Heart right ventricle (tissue), 16 donors: ENCODE measurements around the gene SCARB1. TPM values are rescaled to one million over a fixed set of nuclear protein-coding genes. Genes with fewer than 3 reads are reported as not detected.

Experiments used
- ATAC-seq, 8 donors: fragments of 200-7000 bp; cut with Tn5 transposase; one replicate each; pipeline ENCODE4 v1.9.1; 2020; ENCODE audit warnings: mild to moderate bottlenecking in 8 of 8, moderate library complexity in 8 of 8, moderate number of reproducible peaks in 1 of 8
- DNase-seq, 2 donors: peaks; one replicate each; pipeline ENCODE4 v3.0.0-alpha.2; 2020
- H3K27ac ChIP-seq, 10 donors: fragments of 200-600 bp; sonication (generic) in 2 of 10; one replicate each; pipeline versions ENCODE4 v1.5.0 to v1.8.0; 2020 to 2022; ENCODE audit warnings: mild to moderate bottlenecking in 3 of 10
- H3K27me3 ChIP-seq, 7 donors: fragments of 200-600 bp; one replicate each; pipeline ENCODE4 v1.8.0; 2021 to 2022; ENCODE audit warnings: mild to moderate bottlenecking in 2 of 7
- H3K36me3 ChIP-seq, 9 donors: fragments of 200-600 bp; sonication (generic) in 1 of 9; one replicate each; pipeline versions ENCODE4 v1.5.0 to v1.8.0; 2020 to 2022; ENCODE audit warnings: mild to moderate bottlenecking in 2 of 9
- H3K4me1 ChIP-seq, 9 donors: fragments of 200-600 bp; sonication (generic) in 1 of 9; one replicate each; pipeline versions ENCODE4 v1.5.0 to v1.8.0; 2020 to 2022; ENCODE audit warnings: mild to moderate bottlenecking in 4 of 9
- H3K4me3 ChIP-seq, 10 donors: fragments of 200-600 bp; sonication (generic) in 2 of 10; one replicate each; pipeline versions ENCODE4 v1.5.0 to v1.8.0; 2020 to 2022; ENCODE audit warnings: mild to moderate bottlenecking in 7 of 10, moderate library complexity in 2 of 10
- H3K9me3 ChIP-seq, 11 donors: fragments of 200-600 bp in 10 of 11; sonication (generic) in 2 of 11; one replicate each; pipeline versions ENCODE4 v1.5.0 to v1.8.0; 2013 to 2022; ENCODE audit warnings: mild to moderate bottlenecking in 2 of 11, control low read depth in 1 of 11, moderate library complexity in 1 of 11
- WGBS, 2 donors: extraction: QIAGEN DNeasy Blood & Tissue Kit; methylation state at CpG; one replicate each; pipeline ENCODE4 v1.1.7; 2013; ENCODE audit warnings: inconsistent platforms in 1 of 2; 5-methylcytosine and 5-hydroxymethylcytosine counted together
- intact Hi-C, 10 donors: fragments of 100-400 bp; cut with DNase I; formaldehyde crosslinking; loops; one replicate each; pipeline versions ENCODE4 v1.11.1 to v1.14.2; 2022
- polyA plus RNA-seq, 2 donors: library from polyadenylated mRNA; stranded (reverse); fragments of 200-250 nt; gene quantifications; one replicate each; pipeline ENCODE4 v1.2.3, GENCODE V29; 2013
- total RNA-seq, 10 donors: library from RNA; stranded (reverse); fragmentation: NEBNext Ultra II Directional in 3 of 10; extraction: Animal tissue kit (Norgen Biotek cat#: 25700) in 3 of 10; gene quantifications; one replicate each; pipeline versions ENCODE4 v1.2.1 to v1.2.4, GENCODE V29; 2021 to 2023
- TF ChIP-seq, protein P1 (sequence below), 9 donors: fragments of 200-600 bp; sonication (generic) in 2 of 9; IDR thresholded peaks; one replicate each; pipeline versions ENCODE4 v1.5.0 to v1.8.0; 2021 to 2022; ENCODE audit warnings: antibody characterized with exemption in 9 of 9, mild to moderate bottlenecking in 5 of 9, moderate library complexity in 1 of 9
- donor health status: Arrhythmogenic right ventricular cardiomyopathy.
- donor health status: ischemic (EF 13 %, LVEDD 7.1; RV severe dilation, severe dysfunction).
- donor health status: healthy with polysubstance abuse.
- donor health status: DM: no; HTN: yes; CAD: no.
- donor health status: DM: no; HTN: no; CAD: no.
- donor health status: ischemic (EF 25% LVEDD 6.9; RV normal size, moderate dysfunction).
- donor health status: ischemic (EF 25% LVEDD 5.7; RV mildly dilated, moderate dysfunction).
- donor health status: healthy.
- donor health status: DM: yes; HTN: yes; CAD: no.
- donor health status: Ischemic cardiomyopathy.
- donor health status: ischemic (EF 35%, LVEDD 5.7; RV mildly dilated, moderate dysfunction).
- donor health status: nonischemic (EF 11% LVEDD 7.7; RV severe dilation, severe dysfunction).
- donor health status: DM: yes; HTN: yes; CAD: no.
- donor health status: PGD.
- donor health status: ischemic (EF 29% LVEDD 5.4; RV normal size, mild dysfunction).
- donor health status: nonischemic (EF 23%, LVEDD 6.1; RV moderate dilation, normal function).

SCARB1 gene
- total and polyA plus RNA-seq, 12 donors: 7.7 to 19.9 (median 11.5) TPM

GRCh38 chr12:124813782-124814181 is 49.9 kb downstream of the SCARB1 start:
- no peaks in the 10 kb centered on the region for H3K9me3 ChIP-seq
- TF ChIP-seq, protein P1, sequence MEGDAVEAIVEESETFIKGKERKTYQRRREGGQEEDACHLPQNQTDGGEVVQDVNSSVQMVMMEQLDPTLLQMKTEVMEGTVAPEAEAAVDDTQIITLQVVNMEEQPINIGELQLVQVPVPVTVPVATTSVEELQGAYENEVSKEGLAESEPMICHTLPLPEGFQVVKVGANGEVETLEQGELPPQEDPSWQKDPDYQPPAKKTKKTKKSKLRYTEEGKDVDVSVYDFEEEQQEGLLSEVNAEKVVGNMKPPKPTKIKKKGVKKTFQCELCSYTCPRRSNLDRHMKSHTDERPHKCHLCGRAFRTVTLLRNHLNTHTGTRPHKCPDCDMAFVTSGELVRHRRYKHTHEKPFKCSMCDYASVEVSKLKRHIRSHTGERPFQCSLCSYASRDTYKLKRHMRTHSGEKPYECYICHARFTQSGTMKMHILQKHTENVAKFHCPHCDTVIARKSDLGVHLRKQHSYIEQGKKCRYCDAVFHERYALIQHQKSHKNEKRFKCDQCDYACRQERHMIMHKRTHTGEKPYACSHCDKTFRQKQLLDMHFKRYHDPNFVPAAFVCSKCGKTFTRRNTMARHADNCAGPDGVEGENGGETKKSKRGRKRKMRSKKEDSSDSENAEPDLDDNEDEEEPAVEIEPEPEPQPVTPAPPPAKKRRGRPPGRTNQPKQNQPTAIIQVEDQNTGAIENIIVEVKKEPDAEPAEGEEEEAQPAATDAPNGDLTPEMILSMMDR (IDR thresholded peaks at IDR 0.05): no peak
- peaks cover 0 to 56% (median 9%) of the 10 kb centered on the region in 9 donors for H3K36me3 ChIP-seq
- intact Hi-C loops: no loop called here
- ATAC-seq (no peak), DNase-seq (no peak)
- no peak overlapping the region for H3K4me3 ChIP-seq
- H3K27me3 ChIP-seq: no peaks in the 10 kb centered on the region
- no peaks in the 10 kb centered on the region for H3K4me1 ChIP-seq
- 96 to 98% methylated on average over 3 of the region's 3 CpGs for WGBS, 2 donors
- H3K27ac ChIP-seq: no peak overlapping the region

- H3K27ac ChIP-seq: no peak overlapping the region
- ATAC-seq (no peak), DNase-seq (no peak)
- no peaks in the 10 kb centered on the region for H3K27me3 ChIP-seq
- TF ChIP-seq, protein P1 (IDR thresholded peaks at IDR 0.05): no peak
- WGBS, 2 donors: 95 to 96% methylated on average over 2 of the region's 2 CpGs
- H3K4me1 ChIP-seq: no peaks in the 10 kb centered on the region
- no peak overlapping the region for H3K4me3 ChIP-seq
- peaks cover 0 to 56% (median 9%) of the 10 kb centered on the region in 9 donors for H3K36me3 ChIP-seq
- intact Hi-C loops: no loop called here
- H3K9me3 ChIP-seq: no peaks in the 10 kb centered on the region
Observed at GRCh38 chr12:124812979-124813378, 50.7 kb downstream of the SCARB1 start.

- no peak for ATAC-seq
- intact Hi-C loops: no loop called here
- WGBS, 2 donors: 97 to 98% methylated on average over 9 of the region's 9 CpGs
Observed at GRCh38 chr12:124812356-124812755, 51.3 kb downstream of the SCARB1 start.

DNA sequence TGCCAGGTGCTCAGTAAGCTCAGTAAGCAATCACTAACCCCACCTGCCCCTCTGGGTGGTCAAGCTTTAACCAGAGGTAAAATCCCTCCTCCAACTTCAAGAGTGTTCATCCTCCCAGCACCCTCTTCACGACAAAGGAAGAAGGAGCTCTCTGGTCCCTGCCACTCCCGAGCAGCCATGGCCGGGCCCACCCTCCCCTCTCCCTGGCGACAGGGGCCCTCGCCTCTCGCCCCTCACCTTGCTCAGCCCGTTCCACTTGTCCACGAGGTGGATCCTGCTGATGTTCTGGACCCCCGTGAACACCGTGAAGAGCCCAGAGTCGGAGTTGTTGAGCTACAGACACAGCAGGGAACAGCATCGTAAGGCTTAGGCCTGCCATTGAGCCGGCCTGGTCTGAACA is 52.0 kb downstream of the SCARB1 start:
- no peaks in the 10 kb centered on the region for H3K9me3 ChIP-seq
- H3K27me3 ChIP-seq: no peaks in the 10 kb centered on the region
- H3K4me1 ChIP-seq: no peaks in the 10 kb centered on the region
- no peak overlapping the region for H3K27ac ChIP-seq
- H3K36me3 ChIP-seq: peaks cover 0 to 65% (median 9%) of the 10 kb centered on the region in 9 donors
- intact Hi-C loops: no loop called here
- 93% methylated on average over 13 of the region's 13 CpGs for WGBS, 2 donors
- H3K4me3 ChIP-seq: no peak overlapping the region
- no peak for ATAC-seq
- DNase-seq: no peak
- TF ChIP-seq, protein P1 (IDR thresholded peaks at IDR 0.05): no peak

More at GRCh38 chr12:124812356-124812755, 51.3 kb downstream of the SCARB1 start:
- H3K36me3 ChIP-seq: peaks cover 0 to 60% (median 9%) of the 10 kb centered on the region in 9 donors
- no peaks in the 10 kb centered on the region for H3K9me3 ChIP-seq
- no peak overlapping the region for H3K4me3 ChIP-seq
- no peaks in the 10 kb centered on the region for H3K4me1 ChIP-seq
- no peak overlapping the region for H3K27ac ChIP-seq
- DNase-seq: no peak
- H3K27me3 ChIP-seq: no peaks in the 10 kb centered on the region
- TF ChIP-seq, protein P1 (IDR thresholded peaks at IDR 0.05): no peak
